GM21390 (cell line): ENCODE data around the gene LRRC63.

Experiments used
- ATAC-seq: cut with Tn5 transposase; IDR thresholded peaks from one replicate; pipeline ENCODE4 v1.9.1; 2021; ENCODE audit not compliant: unreplicated experiment

The LRRC63 gene

GRCh38 chr13:46307554-46307953 lies 95.8 kb downstream of the LRRC63 start:
- no peak for ATAC-seq

- no peak for ATAC-seq
These were observed 98.3 kb downstream of the LRRC63 start for GRCh38 chr13:46310066-46310465.

- ATAC-seq = no peak
These were observed 99.5 kb downstream of the LRRC63 start for GRCh38 chr13:46311217-46311616.

GRCh38 chr13:46313024-46313423 lies 101.3 kb downstream of the LRRC63 start:
- ATAC-seq = no peak

- ATAC-seq = no peak
These were observed 101.9 kb downstream of the LRRC63 start for GRCh38 chr13:46313432-46314257.

- no peak for ATAC-seq
These were observed 102.9 kb downstream of the LRRC63 start for GRCh38 chr13:46314587-46314986.

- no peak for ATAC-seq
These were observed 103.3 kb downstream of the LRRC63 start for GRCh38 chr13:46315036-46315435.

- ATAC-seq = no peak
These were observed 103.9 kb downstream of the LRRC63 start for GRCh38 chr13:46315491-46316075.

- no peak for ATAC-seq
These were observed 105.4 kb downstream of the LRRC63 start for GRCh38 chr13:46317120-46317519.

GRCh38 chr13:46318986-46319385 lies 107.3 kb downstream of the LRRC63 start:
- no peak for ATAC-seq

GRCh38 chr13:46320406-46320805 lies 108.7 kb downstream of the LRRC63 start:
- ATAC-seq = no peak

- no peak for ATAC-seq
These were observed 109.1 kb downstream of the LRRC63 start for GRCh38 chr13:46320821-46321220.

- no peak for ATAC-seq
These were observed 109.9 kb downstream of the LRRC63 start for GRCh38 chr13:46321494-46322225.

GRCh38 chr13:46324976-46325375 lies 113.2 kb downstream of the LRRC63 start:
- ATAC-seq = no peak
